Mesendoderm (in vitro differentiated cells): ENCODE results near the gene C16orf95.
A peak's percentile ranks its signal among the peaks of the same experiment; 100 is the strongest.

ENCODE experiments used
- DNase-seq: peaks from one replicate; pipeline ENCODE4 v3.0.0; 2013
- H2AK5ac ChIP-seq: 2 replicates; pipeline ENCODE4 v1.6.1; 2013; ENCODE audit warnings: low read length, inconsistent platforms
- H2BK120ac ChIP-seq: 2 replicates; pipeline ENCODE4 v1.6.1; 2013; ENCODE audit warnings: low read depth, mild to moderate bottlenecking, low read length, moderate library complexity, mixed read lengths
- H2BK15ac ChIP-seq: replicated peaks from 2 replicates; pipeline ENCODE4 v1.6.1; 2013; ENCODE audit warnings: low read depth, mild to moderate bottlenecking, moderate library complexity
- H2BK5ac ChIP-seq: 2 replicates; pipeline ENCODE4 v1.6.1; 2013; ENCODE audit warnings: low read length, inconsistent platforms
- H3K18ac ChIP-seq: 2 replicates; pipeline ENCODE4 v1.6.1; 2013; ENCODE audit warnings: mild to moderate bottlenecking, low read length, mixed read lengths
- H3K23ac ChIP-seq: one replicate; pipeline ENCODE4 v1.6.1; 2013; ENCODE audit warnings: low read length
- H3K27ac ChIP-seq: 2 replicates; pipeline ENCODE4 v1.5.1; 2013; ENCODE audit warnings: low read depth, mild to moderate bottlenecking, inconsistent platforms, low read length, moderate library complexity
- H3K27me3 ChIP-seq: 2 replicates; pipeline ENCODE4 v1.6.1; 2013; ENCODE audit warnings: low read length, control low read depth, mild to moderate bottlenecking, inconsistent platforms; ENCODE audit not compliant: insufficient read depth, poor library complexity
- H3K36me3 ChIP-seq: 2 replicates; pipeline ENCODE4 v1.6.1; 2013; ENCODE audit warnings: low read length, inconsistent platforms; ENCODE audit not compliant: control insufficient read depth, insufficient read depth
- H3K4ac ChIP-seq: one replicate; pipeline ENCODE4 v1.6.1; 2013; ENCODE audit warnings: low read depth, mild to moderate bottlenecking, low read length, moderate library complexity
- H3K4me1 ChIP-seq: 2 replicates; pipeline ENCODE4 v1.6.1; 2013; ENCODE audit warnings: low read depth, low read length, inconsistent platforms; ENCODE audit not compliant: control insufficient read depth
- H3K4me2 ChIP-seq: 2 replicates; pipeline ENCODE4 v1.6.1; 2013; ENCODE audit warnings: low read length
- H3K4me3 ChIP-seq: 2 replicates; pipeline ENCODE4 v1.5.1; 2013; ENCODE audit warnings: mild to moderate bottlenecking, low read length
- H3K56ac ChIP-seq: one replicate; pipeline ENCODE4 v1.6.1; 2013; ENCODE audit warnings: low read length
- H3K79me1 ChIP-seq: 2 replicates; pipeline ENCODE4 v1.6.1; 2013; ENCODE audit warnings: low read length, inconsistent platforms
- H3K79me2 ChIP-seq: 2 replicates; pipeline ENCODE4 v1.6.1; 2013; ENCODE audit warnings: mild to moderate bottlenecking, low read length; ENCODE audit not compliant: control insufficient read depth, insufficient read depth
- H3K9ac ChIP-seq: 2 replicates; pipeline ENCODE4 v1.6.1; 2013; ENCODE audit warnings: low read length, inconsistent platforms
- H4K5ac ChIP-seq: one replicate; pipeline ENCODE4 v1.6.1; 2013; ENCODE audit warnings: low read length
- H4K8ac ChIP-seq: one replicate; pipeline ENCODE4 v1.6.1; 2013; ENCODE audit warnings: low read depth, mild to moderate bottlenecking, control low read depth, low read length, moderate library complexity
- WGBS: extraction: QIAGEN DNeasy Blood & Tissue Kit; methylation state at CpG from one replicate; pipeline ENCODE4 v1.1.7; 2013; ENCODE audit warnings: low lambda C conversion rate, missing lambda C conversion rate; ENCODE audit not compliant: insufficient coverage; ENCODE audit errors: extremely low coverage; 5-methylcytosine and 5-hydroxymethylcytosine counted together

Gene C16orf95

DNA sequence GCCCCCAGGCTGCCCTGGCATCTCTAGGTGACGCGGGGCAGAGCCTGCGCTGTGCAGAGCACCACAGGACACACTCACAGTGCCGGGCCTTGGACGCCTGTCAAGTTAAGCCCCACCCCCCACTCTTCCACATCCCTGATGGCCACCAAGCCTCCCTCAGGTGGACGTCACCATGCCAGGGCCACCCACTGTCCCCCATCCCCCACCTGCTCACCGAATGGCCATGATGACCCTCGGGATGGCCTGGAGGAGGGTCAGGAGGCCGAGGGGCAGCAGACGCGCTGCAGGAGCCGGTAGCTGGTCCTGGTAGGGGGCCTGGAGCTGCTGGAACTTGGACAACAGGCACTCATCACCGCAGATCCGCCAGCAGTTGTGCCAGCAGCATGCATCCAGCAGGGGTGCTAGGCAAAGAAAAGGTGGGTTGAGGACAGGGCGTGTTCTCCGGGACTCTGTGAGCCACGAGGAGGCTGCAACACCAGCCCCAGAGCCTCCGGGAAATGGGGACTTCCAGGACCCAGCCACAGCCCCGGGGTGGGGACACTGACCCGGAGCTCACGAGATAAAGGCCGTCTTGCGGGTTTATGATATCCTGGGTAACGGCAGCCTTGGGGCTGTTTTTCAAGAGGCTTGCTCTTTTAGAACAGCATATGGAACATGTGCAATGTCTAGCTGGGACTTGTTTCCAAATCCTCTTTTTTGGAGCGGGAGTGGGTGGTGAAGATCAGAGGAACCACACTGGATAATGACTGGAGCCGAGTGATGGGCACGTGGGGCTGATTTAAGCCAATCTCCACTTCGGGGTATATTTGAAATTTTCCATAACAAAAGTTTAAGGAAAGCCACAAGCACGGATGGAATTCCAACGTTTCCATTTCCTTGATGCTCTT, 11.4 kb downstream of the C16orf95 start:
- Histone ChIP-seq H2AK5ac (no peak overlapping the region), H3K36me3 (no peaks in the 10 kb centered on the region), H3K4ac (no peak overlapping the region)

DNA sequence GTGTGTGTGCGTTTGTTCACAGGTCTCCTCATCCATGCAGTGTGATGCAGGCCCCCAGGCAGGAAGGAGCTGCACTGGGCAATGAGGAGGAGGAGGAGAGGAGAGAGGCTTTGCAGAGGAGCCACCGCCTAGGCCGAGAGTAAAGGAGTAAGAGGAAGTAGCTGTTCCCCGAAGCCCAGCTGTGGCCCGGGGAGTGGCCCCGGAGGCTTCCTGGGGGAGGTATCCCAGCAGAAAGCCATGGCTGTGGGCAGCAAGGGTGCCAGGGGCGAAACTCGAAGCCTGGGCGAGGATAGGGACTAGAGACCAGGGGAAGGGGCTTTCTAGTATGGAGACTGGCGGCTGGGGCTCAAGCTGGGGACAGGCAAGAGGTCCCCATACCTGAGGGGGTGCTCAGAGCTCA, 12.2 kb downstream of the C16orf95 start:
- no peak overlapping the region for H3K4me3 ChIP-seq
- no peak overlapping the region for H4K5ac ChIP-seq
- no peak overlapping the region for H2BK5ac ChIP-seq
- no peak overlapping the region for H2BK120ac ChIP-seq
- no peak overlapping the region for H3K18ac ChIP-seq
- no CpG with 5 or more reads among the region's 10 CpGs for WGBS
- no peak overlapping the region for H3K9ac ChIP-seq
- no peak overlapping the region for H3K56ac ChIP-seq
- no peak overlapping the region for H2BK15ac ChIP-seq
- no peaks in the 10 kb centered on the region for H3K79me2 ChIP-seq
- H3K4ac ChIP-seq = no peak overlapping the region
- H3K79me1 ChIP-seq = no peaks in the 10 kb centered on the region
- no peak for DNase-seq
- no peak overlapping the region for H3K27ac ChIP-seq
- H3K27me3 ChIP-seq = no peaks in the 10 kb centered on the region
- no peaks in the 10 kb centered on the region for H3K36me3 ChIP-seq
- H3K4me1 ChIP-seq = no peaks in the 10 kb centered on the region
- no peak overlapping the region for H3K4me2 ChIP-seq
- no peak overlapping the region for H3K23ac ChIP-seq
- no peak overlapping the region for H4K8ac ChIP-seq
- H2AK5ac ChIP-seq = no peak overlapping the region

More for the DNA sequence above, 11.4 kb downstream of the C16orf95 start:
- Histone ChIP-seq H3K79me2 (no peaks in the 10 kb centered on the region), H3K4me3 (no peak overlapping the region), H4K5ac (no peak overlapping the region), H3K56ac (peak overlapping the region; percentile 49), H3K27ac (no peak overlapping the region), H3K18ac (no peak overlapping the region), H2BK120ac (no peak overlapping the region), H3K4me1 (no peaks in the 10 kb centered on the region), H2BK15ac (no peak overlapping the region), H3K27me3 (no peaks in the 10 kb centered on the region), H3K79me1 (no peaks in the 10 kb centered on the region), H2BK5ac (no peak overlapping the region), H4K8ac (no peak overlapping the region), H3K9ac (no peak overlapping the region), H3K23ac (no peak overlapping the region), H3K4me2 (no peak overlapping the region)
- no CpG with 5 or more reads among the region's 30 CpGs for WGBS
- DNase-seq = peak; percentile 62

DNA sequence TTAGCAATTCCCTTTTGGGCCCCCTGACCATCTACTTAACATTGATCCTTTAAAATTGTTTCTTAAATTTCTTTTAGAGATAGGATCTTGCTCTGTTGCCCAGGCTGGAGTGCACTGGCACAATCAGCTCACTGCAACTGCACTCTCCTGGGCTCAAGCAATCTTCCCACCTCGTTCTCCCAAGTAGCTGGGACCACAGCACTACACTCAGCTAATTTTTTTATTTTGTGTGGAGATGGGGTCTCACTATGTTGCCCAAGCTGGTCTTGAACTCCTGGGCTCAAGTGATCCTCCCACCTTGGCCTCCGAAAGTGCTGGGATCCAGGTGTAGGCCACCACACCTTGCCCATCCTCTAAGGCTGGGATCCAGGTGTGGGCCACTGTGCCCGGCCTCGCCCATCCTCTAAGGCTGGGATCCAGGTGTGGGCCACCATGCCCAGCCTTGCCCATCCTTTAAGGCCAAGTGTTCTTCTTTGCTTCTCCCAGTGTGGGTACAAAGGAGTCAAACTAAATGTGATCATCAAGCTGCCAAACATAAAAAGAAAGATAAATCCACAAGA, 13.2 kb downstream of the C16orf95 start:
- Histone ChIP-seq H2AK5ac (no peak overlapping the region), H3K18ac (no peak overlapping the region), H4K5ac (no peak overlapping the region), H3K4me2 (no peak overlapping the region), H3K9ac (no peak overlapping the region), H4K8ac (no peak overlapping the region), H3K36me3 (no peaks in the 10 kb centered on the region), H3K79me1 (no peaks in the 10 kb centered on the region), H2BK15ac (no peak overlapping the region), H3K4ac (no peak overlapping the region), H3K56ac (no peak overlapping the region), H3K79me2 (no peaks in the 10 kb centered on the region), H3K23ac (no peak overlapping the region), H2BK5ac (no peak overlapping the region), H2BK120ac (no peak overlapping the region), H3K4me3 (no peak overlapping the region), H3K27me3 (no peaks in the 10 kb centered on the region), H3K27ac (no peak overlapping the region), H3K4me1 (no peaks in the 10 kb centered on the region)
- no CpG with 5 or more reads among the region's 4 CpGs for WGBS
- DNase-seq = no peak

DNA sequence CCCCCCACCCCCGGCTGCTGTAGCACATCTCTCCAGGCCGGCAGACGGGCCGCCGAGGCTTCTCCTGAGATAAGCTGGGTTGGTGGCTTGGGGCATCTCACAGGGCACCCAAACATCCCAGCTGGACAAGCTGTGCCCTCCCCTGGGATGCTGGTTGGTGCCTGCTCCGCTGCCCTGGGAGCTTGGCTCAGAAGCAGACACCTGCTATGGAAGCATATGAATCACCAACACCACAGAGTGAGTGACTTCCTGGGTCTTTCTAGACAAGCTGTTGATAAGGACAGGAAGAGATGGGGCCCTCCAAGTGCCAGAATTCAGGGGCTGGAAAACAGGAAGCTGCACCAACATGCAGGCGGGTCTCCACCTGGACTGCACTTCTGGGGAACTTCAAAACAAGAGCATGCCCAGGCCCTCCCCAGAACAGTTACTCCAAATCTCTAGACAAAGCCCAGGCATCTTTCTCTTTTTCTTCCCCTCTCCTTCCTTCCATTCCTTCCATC, 13.7 kb downstream of the C16orf95 start:
- no peaks in the 10 kb centered on the region for H3K27me3 ChIP-seq
- H3K4me3 ChIP-seq = no peak overlapping the region
- H3K18ac ChIP-seq = no peak overlapping the region
- no peak overlapping the region for H4K5ac ChIP-seq
- H3K4me2 ChIP-seq = no peak overlapping the region
- no peak overlapping the region for H3K23ac ChIP-seq
- H3K9ac ChIP-seq = no peak overlapping the region
- H4K8ac ChIP-seq = no peak overlapping the region
- no peak overlapping the region for H2BK5ac ChIP-seq
- H3K4ac ChIP-seq = no peak overlapping the region
- no peaks in the 10 kb centered on the region for H3K79me2 ChIP-seq
- no peaks in the 10 kb centered on the region for H3K36me3 ChIP-seq
- WGBS = no CpG with 5 or more reads among the region's 7 CpGs
- no peak overlapping the region for H2BK120ac ChIP-seq
- no peak overlapping the region for H3K27ac ChIP-seq
- H3K79me1 ChIP-seq = no peaks in the 10 kb centered on the region
- no peaks in the 10 kb centered on the region for H3K4me1 ChIP-seq
- H3K56ac ChIP-seq = no peak overlapping the region
- H2BK15ac ChIP-seq = no peak overlapping the region
- DNase-seq = no peak
- H2AK5ac ChIP-seq = no peak overlapping the region

DNA sequence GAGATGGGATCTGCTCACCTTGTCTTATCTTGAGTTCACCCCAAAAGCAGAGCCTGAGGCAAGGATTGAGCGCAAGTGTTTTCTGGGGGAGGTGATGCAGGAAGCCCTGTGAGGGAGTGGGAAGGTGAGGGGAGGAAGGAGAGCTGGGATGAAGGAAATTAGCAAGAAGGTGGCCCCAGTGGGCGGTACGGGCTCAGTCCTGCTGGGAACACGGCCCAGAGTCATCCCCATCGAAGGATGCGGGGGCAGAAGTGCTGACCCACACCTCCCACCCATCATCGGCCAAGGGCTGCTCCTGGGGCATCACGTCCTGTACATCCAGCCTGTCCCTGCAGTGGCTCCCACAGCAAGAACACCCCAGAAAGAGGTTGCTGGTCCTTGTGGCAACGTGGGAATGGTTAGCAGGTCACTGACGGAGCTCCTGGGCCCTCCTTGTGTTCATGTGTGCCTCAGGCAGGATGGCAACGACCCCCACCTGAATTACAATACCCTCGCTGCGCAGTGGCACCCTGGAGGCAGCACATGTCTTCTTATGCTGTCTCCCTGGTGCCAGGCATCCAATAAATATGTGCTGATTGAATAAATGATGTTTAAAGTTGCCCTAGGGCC, 18.2 kb downstream of the C16orf95 start:
- Histone ChIP-seq H3K56ac (no peak overlapping the region), H3K9ac (no peak overlapping the region), H4K5ac (no peak overlapping the region), H3K23ac (no peak overlapping the region), H3K79me2 (no peaks in the 10 kb centered on the region), H3K36me3 (no peaks in the 10 kb centered on the region), H3K4me2 (no peak overlapping the region), H4K8ac (no peak overlapping the region), H2AK5ac (no peak overlapping the region), H3K18ac (no peak overlapping the region), H3K79me1 (no peaks in the 10 kb centered on the region), H3K27ac (no peak overlapping the region), H3K4me1 (no peaks in the 10 kb centered on the region), H2BK15ac (no peak overlapping the region), H3K4me3 (no peak overlapping the region), H3K27me3 (no peaks in the 10 kb centered on the region), H3K4ac (no peak overlapping the region), H2BK5ac (no peak overlapping the region), H2BK120ac (no peak overlapping the region)
- WGBS = no CpG with 5 or more reads among the region's 13 CpGs
- DNase-seq = no peak
